ENCODE data around the gene RPLP2.

RPLP2 gene

DNA sequence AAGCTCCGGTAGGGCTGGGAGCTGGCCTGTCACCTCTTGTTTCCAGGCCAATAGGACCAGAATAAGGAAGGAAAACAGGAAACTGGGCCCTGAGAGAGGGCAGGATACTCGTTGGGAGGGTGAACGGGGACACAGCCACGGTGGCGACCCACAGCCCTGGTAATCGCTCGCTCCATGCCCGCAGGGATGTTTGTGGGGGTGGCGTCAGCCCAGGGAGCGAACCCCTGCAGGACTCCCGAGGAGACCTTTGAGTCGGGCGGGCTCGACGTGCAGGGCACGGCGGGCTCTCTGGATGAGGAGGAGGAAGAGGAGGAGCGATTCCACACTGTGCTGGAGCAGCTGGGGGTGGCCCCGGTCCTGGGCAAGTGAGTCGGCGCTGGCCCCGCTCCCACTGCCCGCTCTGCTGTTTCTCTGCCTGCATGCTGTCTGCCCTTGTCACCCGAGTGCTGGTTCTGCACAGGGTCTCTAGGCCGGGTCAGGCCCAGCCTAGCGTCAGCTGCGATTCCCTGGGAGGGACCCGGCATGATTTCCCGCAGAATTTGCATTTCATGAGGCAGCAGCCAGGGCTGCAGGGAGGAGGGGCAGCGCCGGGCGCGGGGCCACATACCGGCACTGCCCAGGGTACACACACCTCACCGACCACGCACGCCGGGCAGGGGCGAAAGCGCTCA is 19.5 kb downstream of the RPLP2 start:
- Mint-ChIP-seq H3K4me3 (peak overlapping the region; percentile 32), H3K36me3 (no peaks in the 10 kb centered on the region), H3K9me3 (ENCODE audit: low read depth) (no peaks in the 10 kb centered on the region), H3K27me3 (peaks cover 2% of the 10 kb centered on the region), H3K4me1 (ENCODE audit: low read depth) (peaks cover 27% of the 10 kb centered on the region), H3K27ac (no peak overlapping the region)

DNA sequence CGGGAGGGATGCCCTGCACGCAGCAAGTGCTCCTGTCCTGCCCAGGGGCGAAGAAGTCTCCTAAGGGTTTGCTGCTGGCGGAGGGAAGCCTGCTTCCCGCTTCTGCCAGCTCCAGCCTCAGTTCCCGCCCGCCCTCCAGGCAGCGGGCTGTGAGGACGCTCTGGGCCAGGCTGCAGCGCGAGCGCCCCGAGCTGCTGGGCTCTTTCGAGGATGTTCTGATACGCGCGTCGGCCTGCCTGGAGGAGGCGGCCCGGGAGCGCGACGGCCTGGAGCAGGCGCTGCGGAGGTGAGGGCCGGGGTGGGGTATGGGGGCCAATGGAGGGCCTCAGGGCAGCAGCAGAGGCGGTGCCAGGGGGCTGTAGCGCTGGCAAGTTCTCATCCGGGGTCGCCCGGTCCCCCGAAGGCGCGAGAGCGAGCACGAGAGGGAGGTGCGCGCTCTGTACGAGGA is 20.1 kb downstream of the RPLP2 start:
- no peaks in the 10 kb centered on the region for H3K36me3 Mint-ChIP-seq
- H3K4me3 Mint-ChIP-seq = peak overlapping the region; percentile 32
- H3K27me3 Mint-ChIP-seq = peaks cover 2% of the 10 kb centered on the region
- H3K9me3 Mint-ChIP-seq (ENCODE audit: low read depth) = no peaks in the 10 kb centered on the region
- no peak overlapping the region for H3K27ac Mint-ChIP-seq
- peaks cover 27% of the 10 kb centered on the region for H3K4me1 Mint-ChIP-seq (ENCODE audit: low read depth)

DNA sequence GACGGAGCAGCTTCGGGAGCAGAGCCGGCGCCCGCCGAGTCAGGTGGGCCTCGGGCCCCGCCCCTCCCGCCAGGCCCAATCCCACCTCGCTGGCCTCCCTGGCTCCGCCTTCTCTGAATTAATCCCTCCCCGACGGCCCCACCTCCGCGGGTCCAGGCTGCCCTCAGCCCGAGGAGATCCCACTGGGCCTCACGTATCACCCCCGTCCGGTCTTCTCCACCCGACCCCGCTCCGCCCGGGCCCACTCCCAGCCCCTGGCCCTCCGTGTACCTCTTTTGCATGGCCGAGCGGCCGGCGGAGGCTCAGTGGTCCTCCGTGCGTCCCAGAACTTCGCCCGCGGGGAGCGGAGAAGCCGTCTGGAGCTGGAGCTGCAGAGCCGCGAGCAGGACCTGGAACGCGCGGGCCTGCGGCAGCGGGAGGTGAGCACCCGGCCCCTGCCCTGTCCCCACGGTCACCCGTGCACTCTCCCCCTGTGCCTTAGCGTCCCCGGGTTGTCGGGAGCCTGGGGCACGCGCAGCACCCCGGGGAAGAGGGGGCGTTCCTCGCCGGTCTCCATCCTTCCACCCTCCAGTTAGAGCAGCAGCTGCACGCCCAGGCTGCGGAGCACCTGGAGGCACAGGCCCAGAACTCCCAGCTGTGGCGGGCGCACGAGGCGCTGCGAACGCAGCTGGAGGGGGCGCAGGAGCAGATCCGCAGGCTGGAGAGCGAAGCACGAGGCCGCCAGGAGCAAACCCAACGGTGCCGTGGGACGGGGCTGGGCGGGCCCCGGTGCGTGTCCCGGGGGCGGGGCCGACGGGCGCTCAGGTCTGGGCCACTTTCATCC is 20.7 kb downstream of the RPLP2 start:
- Mint-ChIP-seq H3K9me3 (ENCODE audit: low read depth) (no peaks in the 10 kb centered on the region), H3K27me3 (peaks cover 2% of the 10 kb centered on the region), H3K4me1 (ENCODE audit: low read depth) (peaks cover 27% of the 10 kb centered on the region), H3K4me3 (peak overlapping the region; percentile 59), H3K36me3 (no peaks in the 10 kb centered on the region), H3K27ac (no peak overlapping the region)

DNA sequence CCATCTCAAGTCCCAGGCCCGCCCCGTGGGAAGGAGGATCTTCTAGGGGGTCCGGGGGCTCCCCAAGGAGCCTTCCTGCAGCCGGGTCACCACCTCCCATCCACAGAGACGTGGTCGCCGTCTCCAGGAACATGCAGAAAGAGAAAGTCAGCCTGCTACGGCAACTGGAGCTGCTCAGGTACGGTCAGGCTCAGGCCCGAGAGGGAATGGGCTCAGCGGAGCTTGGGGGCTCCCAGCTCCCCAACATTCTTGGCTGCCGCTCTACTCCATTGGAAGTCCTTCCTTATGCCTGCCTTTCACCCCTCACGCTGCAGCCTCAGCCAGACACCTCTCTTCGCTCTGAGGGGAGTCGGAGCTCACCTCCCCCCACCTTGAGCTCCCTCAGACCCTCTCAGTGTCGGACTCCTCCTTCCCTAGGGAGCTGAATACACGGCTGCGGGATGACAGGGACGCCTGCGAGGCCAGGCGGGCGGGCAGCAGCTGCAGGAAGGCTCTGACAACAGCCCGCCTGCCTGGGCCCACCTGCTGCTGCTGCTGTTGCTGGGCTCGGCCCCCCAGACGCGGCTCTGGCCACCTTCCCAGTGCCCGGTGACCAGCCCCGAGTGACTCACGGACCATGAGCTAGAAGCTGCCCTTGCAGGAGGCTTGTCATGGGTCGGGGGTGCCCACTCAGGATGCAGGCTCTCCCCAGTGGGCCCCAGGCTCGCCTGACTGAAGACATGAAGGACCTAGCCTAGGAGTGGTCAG is 21.5 kb downstream of the RPLP2 start:
- Mint-ChIP-seq H3K9me3 (ENCODE audit: low read depth) (no peaks in the 10 kb centered on the region), H3K4me1 (ENCODE audit: low read depth) (peaks cover 27% of the 10 kb centered on the region), H3K27ac (no peak overlapping the region), H3K4me3 (peak overlapping the region; percentile 64), H3K36me3 (no peaks in the 10 kb centered on the region), H3K27me3 (peaks cover 2% of the 10 kb centered on the region)

DNA sequence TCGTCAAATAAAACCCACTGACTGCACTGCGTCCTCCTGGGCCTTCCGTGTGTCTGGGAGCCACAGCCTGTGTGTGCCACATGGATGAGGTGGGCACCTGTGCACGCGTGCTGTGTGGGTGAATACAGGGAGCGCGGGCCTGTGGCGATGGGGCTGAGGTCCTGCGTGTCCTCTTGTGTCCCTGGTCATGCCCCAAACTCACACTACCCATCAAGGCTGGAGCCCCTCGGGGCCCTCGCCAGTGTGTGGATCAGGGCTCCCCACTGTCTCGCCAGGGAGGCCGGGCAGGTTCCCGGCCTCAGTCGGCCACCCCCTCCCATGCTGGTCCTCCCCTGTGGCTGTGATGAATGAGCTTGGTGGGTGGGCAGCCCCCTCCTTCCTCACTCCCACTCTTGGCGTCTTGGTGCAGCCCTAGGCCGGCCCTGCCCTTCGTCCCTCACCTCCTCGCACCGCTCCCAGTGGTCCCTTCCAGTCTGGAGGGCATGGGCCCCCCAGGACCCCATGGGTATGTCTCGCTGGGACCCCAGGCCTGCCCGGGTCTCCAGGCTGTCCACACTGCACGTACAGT is 22.3 kb downstream of the RPLP2 start:
- H3K36me3 Mint-ChIP-seq = no peaks in the 10 kb centered on the region
- peak overlapping the region; percentile 64 for H3K4me3 Mint-ChIP-seq
- peaks cover 23% of the 10 kb centered on the region for H3K4me1 Mint-ChIP-seq (ENCODE audit: low read depth)
- H3K27ac Mint-ChIP-seq = no peak overlapping the region
- H3K9me3 Mint-ChIP-seq (ENCODE audit: low read depth) = no peaks in the 10 kb centered on the region
- peaks cover 2% of the 10 kb centered on the region for H3K27me3 Mint-ChIP-seq

DNA sequence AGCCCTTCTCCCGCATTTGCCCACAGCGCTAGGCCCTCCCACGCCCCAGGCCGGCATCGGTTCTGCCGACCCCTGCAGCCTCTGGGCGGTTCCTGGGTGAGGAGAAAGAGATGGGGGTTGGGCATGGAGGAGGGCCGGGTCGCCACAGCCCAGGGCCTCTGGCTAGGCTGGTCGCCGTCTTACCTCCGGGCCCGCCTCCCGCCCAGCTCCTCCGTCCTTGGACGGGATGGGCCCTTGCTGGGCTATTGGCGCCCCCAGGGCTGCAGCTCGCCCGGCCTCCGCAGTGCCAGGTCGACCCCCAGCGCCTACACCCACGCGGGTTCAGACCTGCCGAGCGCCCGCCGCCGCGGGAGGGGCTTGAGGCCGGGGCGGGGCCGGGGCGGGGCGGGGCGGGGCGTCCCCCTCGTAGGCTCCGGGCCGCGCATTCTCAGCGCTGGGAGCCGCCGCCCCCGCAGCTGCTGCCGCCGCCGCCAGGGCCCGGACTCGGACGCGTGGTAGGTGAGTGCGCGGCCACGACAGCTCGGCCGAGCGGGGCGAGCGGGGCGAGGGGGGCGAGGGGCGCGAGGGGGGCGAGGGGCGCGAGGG is 22.9 kb downstream of the RPLP2 start, which contains the start of gene CD151:
CD151 (plus strand) TSS at position 424 of the 585 bp plus-strand sequence. CDS start 3,118 bp downstream, outside the sequence.
- no peaks in the 10 kb centered on the region for H3K9me3 Mint-ChIP-seq (ENCODE audit: low read depth)
- H3K4me3 Mint-ChIP-seq = peak within 1 kb of the TSS; percentile 73
- no peaks in the 10 kb centered on the region for H3K36me3 Mint-ChIP-seq
- H3K4me1 Mint-ChIP-seq (ENCODE audit: low read depth) = peaks cover 21% of the 10 kb centered on the region
- no peak within 1 kb of the TSS for H3K27ac Mint-ChIP-seq
- peaks cover 1% of the 10 kb centered on the region for H3K27me3 Mint-ChIP-seq

DNA sequence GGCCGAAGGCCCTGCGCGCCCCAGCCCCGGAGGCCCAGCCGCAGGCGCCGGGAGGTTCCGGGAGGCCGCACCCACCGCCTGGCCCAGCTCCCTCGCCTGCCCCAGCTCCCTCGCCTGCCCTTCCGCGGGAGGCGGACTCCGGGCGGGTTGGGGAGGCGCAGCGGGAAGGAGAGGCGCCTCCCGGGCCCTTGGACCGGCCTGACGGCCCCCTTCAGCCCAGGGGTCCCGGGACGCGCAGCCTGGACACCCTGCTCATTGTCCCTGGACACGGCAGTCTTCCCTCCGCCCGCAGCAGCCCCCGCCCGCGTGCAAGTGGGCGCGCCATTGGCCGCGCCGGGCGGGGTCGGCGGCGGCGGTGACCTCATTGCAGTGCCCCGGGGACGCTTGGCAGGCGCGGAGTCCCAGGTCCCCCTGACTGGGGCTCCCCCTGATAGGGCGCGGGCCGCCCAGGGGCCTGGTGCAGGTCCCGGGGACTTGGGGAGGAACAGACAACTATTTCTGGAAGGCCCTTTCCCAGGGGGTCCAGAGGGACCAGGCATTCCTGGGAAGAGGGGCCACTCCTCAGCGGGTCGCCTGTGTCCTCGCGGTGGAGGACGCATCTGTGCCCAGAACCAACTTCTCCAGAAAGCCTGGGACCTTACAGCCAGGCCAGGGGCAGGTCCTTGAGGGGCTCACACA is 23.5 kb downstream of the RPLP2 start:
- no peak overlapping the region for H3K27ac Mint-ChIP-seq
- H3K4me3 Mint-ChIP-seq = peak overlapping the region; percentile 20

DNA sequence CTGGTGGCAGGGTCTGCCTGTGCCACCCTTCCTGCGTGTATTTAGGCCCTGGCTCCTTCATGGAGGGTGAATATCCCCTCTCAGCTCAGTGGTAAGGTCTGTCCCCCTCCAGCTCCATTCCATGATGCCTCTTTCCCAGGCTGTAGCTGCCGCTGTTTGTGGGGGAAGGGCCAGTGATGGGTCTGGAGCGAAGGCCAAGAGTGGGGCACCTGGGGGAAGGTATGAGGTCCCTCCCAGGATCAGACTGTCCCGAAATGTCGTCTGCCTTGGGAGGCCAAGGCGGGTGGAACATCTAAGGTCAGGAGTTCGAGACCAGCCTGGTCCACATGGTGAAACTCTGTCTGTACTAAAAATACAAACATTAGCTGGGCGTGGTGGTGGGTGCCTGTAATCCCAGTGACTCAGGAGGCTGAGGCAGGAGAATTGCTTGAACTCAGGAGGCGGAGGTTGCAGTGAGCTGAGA is 24.1 kb downstream of the RPLP2 start:
- Mint-ChIP-seq H3K36me3 (no peaks in the 10 kb centered on the region), H3K4me1 (ENCODE audit: low read depth) (peaks cover 16% of the 10 kb centered on the region), H3K27ac (no peak overlapping the region), H3K27me3 (no peaks in the 10 kb centered on the region), H3K9me3 (ENCODE audit: low read depth) (no peaks in the 10 kb centered on the region), H3K4me3 (peak overlapping the region; percentile 73)

More for the DNA sequence above, 23.5 kb downstream of the RPLP2 start:
- Mint-ChIP-seq H3K27me3 (no peaks in the 10 kb centered on the region), H3K4me1 (ENCODE audit: low read depth) (peaks cover 18% of the 10 kb centered on the region), H3K36me3 (no peaks in the 10 kb centered on the region), H3K9me3 (ENCODE audit: low read depth) (no peaks in the 10 kb centered on the region)

DNA sequence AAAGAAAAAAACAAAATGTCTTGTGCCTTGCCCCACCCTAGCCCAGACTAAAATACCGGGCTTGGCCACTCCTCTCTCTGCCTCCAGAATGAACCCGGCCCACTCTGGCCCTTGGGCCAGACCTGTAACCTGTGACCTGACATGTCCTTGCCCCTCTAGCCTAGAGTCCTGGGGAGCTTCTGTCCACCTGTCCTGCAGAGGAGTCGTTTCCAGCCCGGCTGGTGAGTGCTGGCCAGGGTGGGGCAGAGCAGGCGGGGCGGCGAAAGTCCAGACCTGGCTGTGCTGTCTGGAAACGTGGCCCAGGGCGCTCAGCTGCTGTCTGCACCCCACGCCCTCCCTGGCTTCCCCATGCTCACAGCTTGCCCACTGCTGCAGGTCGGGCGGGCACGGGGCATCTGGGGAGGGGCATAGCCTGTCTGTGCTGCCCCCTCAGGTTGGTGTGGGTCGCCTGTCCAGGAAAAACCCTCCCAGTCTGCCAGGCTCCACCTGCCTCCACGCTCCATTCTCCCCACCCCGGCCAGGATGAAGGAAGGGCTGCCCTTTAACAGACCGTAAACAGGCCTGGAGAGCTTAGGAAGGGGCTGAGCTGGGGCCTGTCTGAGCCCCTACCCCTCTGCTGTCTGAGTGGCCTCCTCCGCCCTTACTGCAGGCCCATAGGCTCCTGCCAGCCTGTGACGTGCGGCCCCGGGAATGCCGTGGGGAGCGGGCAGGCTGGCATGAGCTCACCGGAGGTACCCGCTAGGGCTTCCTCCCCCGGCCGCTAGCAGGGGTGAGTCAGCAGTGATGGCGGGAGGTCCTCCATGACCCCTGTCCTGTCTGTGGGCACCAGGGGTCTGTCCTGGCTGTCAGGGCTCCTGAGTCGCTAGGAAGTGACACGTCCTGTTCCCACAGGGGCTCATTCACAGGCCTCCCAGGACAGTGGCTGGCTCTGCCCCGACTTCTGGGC is 24.9 kb downstream of the RPLP2 start:
- Mint-ChIP-seq H3K27ac (no peak overlapping the region), H3K4me3 (peak overlapping the region; percentile 73), H3K9me3 (ENCODE audit: low read depth) (no peaks in the 10 kb centered on the region), H3K4me1 (ENCODE audit: low read depth) (peaks cover 9% of the 10 kb centered on the region), H3K36me3 (no peaks in the 10 kb centered on the region), H3K27me3 (no peaks in the 10 kb centered on the region)

DNA sequence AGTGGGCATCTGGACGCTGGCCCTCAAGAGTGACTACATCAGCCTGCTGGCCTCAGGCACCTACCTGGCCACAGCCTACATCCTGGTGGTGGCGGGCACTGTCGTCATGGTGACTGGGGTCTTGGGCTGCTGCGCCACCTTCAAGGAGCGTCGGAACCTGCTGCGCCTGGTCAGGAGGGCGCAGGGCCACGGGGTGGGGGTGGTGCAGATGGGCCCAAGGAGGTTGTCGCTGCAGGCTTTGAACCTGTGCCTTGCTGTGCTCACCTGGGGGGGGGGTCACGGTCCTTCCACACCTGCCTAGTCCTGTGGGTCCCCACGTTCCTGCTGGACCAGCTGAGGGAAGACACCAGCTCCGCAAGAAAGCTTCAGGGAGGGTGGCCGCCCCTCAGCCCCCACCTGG is 26.5 kb downstream of the RPLP2 start:
- Mint-ChIP-seq H3K4me1 (ENCODE audit: low read depth) (peaks cover 20% of the 10 kb centered on the region), H3K4me3 (no peak overlapping the region)

DNA sequence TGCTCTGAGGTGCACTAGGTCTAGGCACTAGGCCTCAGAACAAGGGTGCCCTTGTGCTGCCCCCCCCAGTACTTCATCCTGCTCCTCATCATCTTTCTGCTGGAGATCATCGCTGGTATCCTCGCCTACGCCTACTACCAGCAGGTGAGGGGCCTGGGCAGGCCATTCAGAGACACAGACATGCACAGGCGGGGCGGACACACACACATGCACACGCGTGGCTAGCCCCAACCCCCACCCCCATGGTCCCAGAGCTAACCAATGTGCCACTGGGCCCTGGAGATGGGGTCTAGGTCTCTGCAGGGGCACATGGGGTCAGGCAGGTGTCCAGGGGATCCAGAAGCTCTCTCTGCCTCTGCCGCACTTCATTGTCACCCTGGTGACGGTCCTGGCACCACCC is 26.9 kb downstream of the RPLP2 start:
- no peaks in the 10 kb centered on the region for H3K27me3 Mint-ChIP-seq
- no peaks in the 10 kb centered on the region for H3K9me3 Mint-ChIP-seq (ENCODE audit: low read depth)
- peaks cover 20% of the 10 kb centered on the region for H3K4me1 Mint-ChIP-seq (ENCODE audit: low read depth)
- no peak overlapping the region for H3K27ac Mint-ChIP-seq
- no peaks in the 10 kb centered on the region for H3K36me3 Mint-ChIP-seq
- H3K4me3 Mint-ChIP-seq = no peak overlapping the region

More for the DNA sequence above, 26.5 kb downstream of the RPLP2 start:
- no peaks in the 10 kb centered on the region for H3K27me3 Mint-ChIP-seq
- no peaks in the 10 kb centered on the region for H3K36me3 Mint-ChIP-seq
- no peak overlapping the region for H3K27ac Mint-ChIP-seq
- H3K9me3 Mint-ChIP-seq (ENCODE audit: low read depth) = no peaks in the 10 kb centered on the region

DNA sequence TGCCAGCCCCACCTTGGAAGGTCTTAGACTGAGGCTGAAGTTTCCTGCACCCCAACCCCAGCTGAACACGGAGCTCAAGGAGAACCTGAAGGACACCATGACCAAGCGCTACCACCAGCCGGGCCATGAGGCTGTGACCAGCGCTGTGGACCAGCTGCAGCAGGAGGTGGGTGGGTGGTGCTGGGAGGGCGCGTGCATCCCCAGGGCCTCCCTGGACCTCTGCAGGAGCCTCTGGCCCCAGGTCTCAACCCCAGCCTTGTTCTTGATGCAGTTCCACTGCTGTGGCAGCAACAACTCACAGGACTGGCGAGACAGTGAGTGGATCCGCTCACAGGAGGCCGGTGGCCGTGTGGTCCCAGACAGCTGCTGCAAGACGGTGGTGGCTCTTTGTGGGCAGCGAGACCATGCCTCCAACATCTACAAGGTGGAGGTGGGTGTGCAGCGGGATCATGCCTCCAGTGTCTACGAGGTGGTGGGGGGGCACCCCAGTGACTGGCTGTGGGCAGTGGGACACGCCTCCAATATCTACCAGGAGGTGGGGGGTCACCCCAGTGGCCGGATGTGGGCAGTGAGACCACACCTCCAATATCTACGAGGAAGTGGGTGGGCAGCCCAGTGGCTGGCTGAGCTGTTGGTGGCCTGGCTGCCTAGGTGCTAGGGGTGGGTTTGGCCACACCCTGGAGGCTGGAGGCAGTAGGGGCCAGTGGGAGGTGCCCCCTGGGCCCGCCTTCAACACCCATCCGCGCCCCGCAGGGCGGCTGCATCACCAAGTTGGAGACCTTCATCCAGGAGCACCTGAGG is 27.6 kb downstream of the RPLP2 start:
- Mint-ChIP-seq H3K4me3 (no peak overlapping the region), H3K4me1 (ENCODE audit: low read depth) (peaks cover 17% of the 10 kb centered on the region)

More for the DNA sequence above, 27.6 kb downstream of the RPLP2 start:
- Mint-ChIP-seq H3K27me3 (no peaks in the 10 kb centered on the region), H3K36me3 (no peaks in the 10 kb centered on the region), H3K9me3 (ENCODE audit: low read depth) (no peaks in the 10 kb centered on the region), H3K27ac (no peak overlapping the region)
